ENCODE results near the gene FAM156B.
"Not testable (repeated sequence)": the region's sequence is repeated elsewhere in the genome, so short reads cannot be mapped to it uniquely, and the experiment has no call there.

DNA sequence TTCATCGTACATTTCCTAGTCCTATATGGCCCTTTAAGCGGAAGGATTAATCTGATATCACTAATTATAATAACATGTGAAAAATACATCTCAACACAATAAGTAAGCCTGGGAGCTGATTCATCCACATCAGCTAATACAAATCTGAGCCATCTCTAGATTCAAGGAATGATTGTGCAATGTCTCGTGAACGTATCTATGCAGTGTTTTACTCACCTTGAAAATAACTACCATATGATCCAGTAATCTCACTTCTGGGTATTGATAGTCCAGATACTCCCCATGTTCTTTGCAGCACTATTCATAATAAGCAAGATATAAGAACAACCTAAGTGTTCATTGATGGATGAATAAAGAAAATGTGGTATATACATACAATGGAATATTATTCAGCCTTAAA lies 43.6 kb downstream of the FAM156B start:
- TF ChIP-seq, protein P1, sequence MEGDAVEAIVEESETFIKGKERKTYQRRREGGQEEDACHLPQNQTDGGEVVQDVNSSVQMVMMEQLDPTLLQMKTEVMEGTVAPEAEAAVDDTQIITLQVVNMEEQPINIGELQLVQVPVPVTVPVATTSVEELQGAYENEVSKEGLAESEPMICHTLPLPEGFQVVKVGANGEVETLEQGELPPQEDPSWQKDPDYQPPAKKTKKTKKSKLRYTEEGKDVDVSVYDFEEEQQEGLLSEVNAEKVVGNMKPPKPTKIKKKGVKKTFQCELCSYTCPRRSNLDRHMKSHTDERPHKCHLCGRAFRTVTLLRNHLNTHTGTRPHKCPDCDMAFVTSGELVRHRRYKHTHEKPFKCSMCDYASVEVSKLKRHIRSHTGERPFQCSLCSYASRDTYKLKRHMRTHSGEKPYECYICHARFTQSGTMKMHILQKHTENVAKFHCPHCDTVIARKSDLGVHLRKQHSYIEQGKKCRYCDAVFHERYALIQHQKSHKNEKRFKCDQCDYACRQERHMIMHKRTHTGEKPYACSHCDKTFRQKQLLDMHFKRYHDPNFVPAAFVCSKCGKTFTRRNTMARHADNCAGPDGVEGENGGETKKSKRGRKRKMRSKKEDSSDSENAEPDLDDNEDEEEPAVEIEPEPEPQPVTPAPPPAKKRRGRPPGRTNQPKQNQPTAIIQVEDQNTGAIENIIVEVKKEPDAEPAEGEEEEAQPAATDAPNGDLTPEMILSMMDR (IDR thresholded peaks at IDR 0.05 in 4 of 5, conservative IDR thresholded peaks at IDR 0.05 in 1 of 5), result not testable (repeated sequence)
- not testable (repeated sequence) for TF ChIP-seq POLR2A (IDR thresholded peaks at IDR 0.05)

Data from gastrocnemius medialis (tissue), 4 donors.